SK-N-SH (cell line): ENCODE data around the gene VANGL2.

Experiments
- GATA2 ChIP-seq: sonication (generic); formaldehyde crosslinking; IDR thresholded peaks from 2 replicates; pipeline ENCODE4 v1.5.0; 2020; ENCODE audit warnings: mild to moderate bottlenecking, missing genetic modification reagents
- JUND ChIP-seq: IDR thresholded peaks from 2 replicates; pipeline ENCODE4 v1.4.0; 2012
- POLR2AphosphoS5 ChIP-seq: IDR thresholded peaks from 2 replicates; pipeline ENCODE4 v1.6.1; 2012; ENCODE audit warnings: low read depth, low read length
- RXRA ChIP-seq: IDR thresholded peaks from 2 replicates; pipeline ENCODE4 v1.4.0; 2012; ENCODE audit warnings: low read depth, mild to moderate bottlenecking, borderline replicate concordance
- TAF1 ChIP-seq: IDR thresholded peaks from 2 replicates; pipeline ENCODE4 v1.6.1; 2012; ENCODE audit warnings: low read depth, mild to moderate bottlenecking, low read length, moderate library complexity, borderline replicate concordance
- TCF12 ChIP-seq: IDR thresholded peaks from 2 replicates; pipeline ENCODE4 v1.4.0; 2012
- TEAD4 ChIP-seq: IDR thresholded peaks from 2 replicates; pipeline ENCODE4 v1.4.0; 2012; ENCODE audit warnings: mild to moderate bottlenecking, borderline replicate concordance; ENCODE audit not compliant: insufficient read depth
- YY1 ChIP-seq: IDR thresholded peaks from 2 replicates; pipeline ENCODE4 v1.4.0; 2012; ENCODE audit warnings: low read depth, mild to moderate bottlenecking
- TF ChIP-seq, protein P1 (sequence below): fragments of 200-600 bp; sonication (generic); IDR thresholded peaks from 2 replicates; pipeline ENCODE4 v1.6.1; 2017; ENCODE audit warnings: antibody characterized with exemption, mild to moderate bottlenecking, moderate library complexity
- TF ChIP-seq, protein P2 (sequence below): fragments of 150-350 bp; IDR thresholded peaks from 2 replicates; pipeline ENCODE4 v1.6.1; 2017; ENCODE audit warnings: antibody characterized with exemption, low read length, low read depth, borderline replicate concordance
- TF ChIP-seq, protein P3 (sequence below): IDR thresholded peaks from 2 replicates; pipeline ENCODE4 v1.6.1; 2012; ENCODE audit warnings: mild to moderate bottlenecking, low read depth, low read length, moderate library complexity
- TF ChIP-seq, protein P4 (sequence below): fragments of 150-350 bp; IDR thresholded peaks from 2 replicates; pipeline ENCODE4 v1.6.1; 2016; ENCODE audit warnings: mild to moderate bottlenecking, low read depth, low read length

DNA sequence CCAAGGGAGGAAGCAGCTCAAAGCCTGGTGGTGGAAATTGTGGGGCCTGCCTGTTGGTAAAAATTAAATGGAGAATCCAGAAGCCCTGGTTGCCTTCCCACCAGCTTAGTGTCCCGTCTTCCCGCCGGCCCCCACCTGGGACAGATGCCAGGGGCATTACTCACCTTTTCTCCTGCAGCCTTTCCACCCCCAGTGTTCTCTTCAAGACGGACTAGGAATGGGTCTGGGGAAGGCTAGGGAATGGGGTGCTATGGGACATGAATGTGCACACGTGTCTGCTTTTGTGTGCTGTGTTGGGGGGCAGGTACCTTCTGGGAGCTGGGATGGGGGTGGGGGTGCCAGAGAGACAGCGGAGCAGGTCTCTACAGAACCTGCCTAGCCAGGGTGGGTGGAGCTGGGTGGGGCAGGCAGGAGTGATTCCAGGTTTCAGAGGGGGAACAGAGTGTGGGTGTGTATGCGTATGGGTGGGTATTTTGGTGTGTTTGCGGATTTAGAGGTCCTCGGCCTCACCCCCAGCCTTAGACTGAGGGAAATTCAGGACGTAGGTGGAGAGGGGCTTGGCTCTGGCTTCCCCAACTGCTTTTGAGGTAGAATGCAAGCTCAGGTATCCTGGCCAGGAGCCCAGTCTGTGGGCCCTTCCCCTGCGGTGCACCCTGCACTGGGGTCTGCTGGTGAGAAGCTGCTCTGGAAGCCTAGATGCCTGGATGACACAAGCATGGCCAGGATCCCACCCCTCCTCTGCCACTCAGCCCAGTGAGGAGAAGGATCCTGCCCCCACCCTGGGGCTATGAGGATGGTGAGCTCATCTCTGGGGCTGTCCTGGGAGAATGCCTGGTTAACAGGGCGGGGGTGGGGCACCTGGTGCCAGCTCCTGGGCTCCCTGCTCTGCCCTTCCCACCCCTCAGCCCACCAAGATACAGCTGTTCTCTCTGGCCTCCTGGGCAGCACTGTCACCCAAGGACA lies 7.8 kb downstream of the VANGL2 start:
- no peak for TF ChIP-seq JUND
- TF ChIP-seq, protein P1, sequence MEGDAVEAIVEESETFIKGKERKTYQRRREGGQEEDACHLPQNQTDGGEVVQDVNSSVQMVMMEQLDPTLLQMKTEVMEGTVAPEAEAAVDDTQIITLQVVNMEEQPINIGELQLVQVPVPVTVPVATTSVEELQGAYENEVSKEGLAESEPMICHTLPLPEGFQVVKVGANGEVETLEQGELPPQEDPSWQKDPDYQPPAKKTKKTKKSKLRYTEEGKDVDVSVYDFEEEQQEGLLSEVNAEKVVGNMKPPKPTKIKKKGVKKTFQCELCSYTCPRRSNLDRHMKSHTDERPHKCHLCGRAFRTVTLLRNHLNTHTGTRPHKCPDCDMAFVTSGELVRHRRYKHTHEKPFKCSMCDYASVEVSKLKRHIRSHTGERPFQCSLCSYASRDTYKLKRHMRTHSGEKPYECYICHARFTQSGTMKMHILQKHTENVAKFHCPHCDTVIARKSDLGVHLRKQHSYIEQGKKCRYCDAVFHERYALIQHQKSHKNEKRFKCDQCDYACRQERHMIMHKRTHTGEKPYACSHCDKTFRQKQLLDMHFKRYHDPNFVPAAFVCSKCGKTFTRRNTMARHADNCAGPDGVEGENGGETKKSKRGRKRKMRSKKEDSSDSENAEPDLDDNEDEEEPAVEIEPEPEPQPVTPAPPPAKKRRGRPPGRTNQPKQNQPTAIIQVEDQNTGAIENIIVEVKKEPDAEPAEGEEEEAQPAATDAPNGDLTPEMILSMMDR, result no peak
- TF ChIP-seq, protein P2, sequence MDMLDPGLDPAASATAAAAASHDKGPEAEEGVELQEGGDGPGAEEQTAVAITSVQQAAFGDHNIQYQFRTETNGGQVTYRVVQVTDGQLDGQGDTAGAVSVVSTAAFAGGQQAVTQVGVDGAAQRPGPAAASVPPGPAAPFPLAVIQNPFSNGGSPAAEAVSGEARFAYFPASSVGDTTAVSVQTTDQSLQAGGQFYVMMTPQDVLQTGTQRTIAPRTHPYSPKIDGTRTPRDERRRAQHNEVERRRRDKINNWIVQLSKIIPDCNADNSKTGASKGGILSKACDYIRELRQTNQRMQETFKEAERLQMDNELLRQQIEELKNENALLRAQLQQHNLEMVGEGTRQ, result no peak
- no peak for TF ChIP-seq YY1
- TF ChIP-seq RXRA, result no peak
- no peak for TF ChIP-seq GATA2 (CRISPR knock-in tag)
- TF ChIP-seq TEAD4, result no peak
- TF ChIP-seq, protein P3, sequence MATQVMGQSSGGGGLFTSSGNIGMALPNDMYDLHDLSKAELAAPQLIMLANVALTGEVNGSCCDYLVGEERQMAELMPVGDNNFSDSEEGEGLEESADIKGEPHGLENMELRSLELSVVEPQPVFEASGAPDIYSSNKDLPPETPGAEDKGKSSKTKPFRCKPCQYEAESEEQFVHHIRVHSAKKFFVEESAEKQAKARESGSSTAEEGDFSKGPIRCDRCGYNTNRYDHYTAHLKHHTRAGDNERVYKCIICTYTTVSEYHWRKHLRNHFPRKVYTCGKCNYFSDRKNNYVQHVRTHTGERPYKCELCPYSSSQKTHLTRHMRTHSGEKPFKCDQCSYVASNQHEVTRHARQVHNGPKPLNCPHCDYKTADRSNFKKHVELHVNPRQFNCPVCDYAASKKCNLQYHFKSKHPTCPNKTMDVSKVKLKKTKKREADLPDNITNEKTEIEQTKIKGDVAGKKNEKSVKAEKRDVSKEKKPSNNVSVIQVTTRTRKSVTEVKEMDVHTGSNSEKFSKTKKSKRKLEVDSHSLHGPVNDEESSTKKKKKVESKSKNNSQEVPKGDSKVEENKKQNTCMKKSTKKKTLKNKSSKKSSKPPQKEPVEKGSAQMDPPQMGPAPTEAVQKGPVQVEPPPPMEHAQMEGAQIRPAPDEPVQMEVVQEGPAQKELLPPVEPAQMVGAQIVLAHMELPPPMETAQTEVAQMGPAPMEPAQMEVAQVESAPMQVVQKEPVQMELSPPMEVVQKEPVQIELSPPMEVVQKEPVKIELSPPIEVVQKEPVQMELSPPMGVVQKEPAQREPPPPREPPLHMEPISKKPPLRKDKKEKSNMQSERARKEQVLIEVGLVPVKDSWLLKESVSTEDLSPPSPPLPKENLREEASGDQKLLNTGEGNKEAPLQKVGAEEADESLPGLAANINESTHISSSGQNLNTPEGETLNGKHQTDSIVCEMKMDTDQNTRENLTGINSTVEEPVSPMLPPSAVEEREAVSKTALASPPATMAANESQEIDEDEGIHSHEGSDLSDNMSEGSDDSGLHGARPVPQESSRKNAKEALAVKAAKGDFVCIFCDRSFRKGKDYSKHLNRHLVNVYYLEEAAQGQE, result no peak
- no peak for TF ChIP-seq POLR2AphosphoS5
- no peak for TF ChIP-seq TCF12
- TF ChIP-seq TAF1, result no peak
- TF ChIP-seq, protein P4, sequence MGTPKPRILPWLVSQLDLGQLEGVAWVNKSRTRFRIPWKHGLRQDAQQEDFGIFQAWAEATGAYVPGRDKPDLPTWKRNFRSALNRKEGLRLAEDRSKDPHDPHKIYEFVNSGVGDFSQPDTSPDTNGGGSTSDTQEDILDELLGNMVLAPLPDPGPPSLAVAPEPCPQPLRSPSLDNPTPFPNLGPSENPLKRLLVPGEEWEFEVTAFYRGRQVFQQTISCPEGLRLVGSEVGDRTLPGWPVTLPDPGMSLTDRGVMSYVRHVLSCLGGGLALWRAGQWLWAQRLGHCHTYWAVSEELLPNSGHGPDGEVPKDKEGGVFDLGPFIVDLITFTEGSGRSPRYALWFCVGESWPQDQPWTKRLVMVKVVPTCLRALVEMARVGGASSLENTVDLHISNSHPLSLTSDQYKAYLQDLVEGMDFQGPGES, result no peak
